Measurements from ENCODE around the gene PSMC4. TPM values are rescaled to one million over a fixed set of nuclear protein-coding genes. Genes with fewer than 3 reads are reported as not detected.

The PSMC4 gene
- total RNA-seq, 1 experiment from 2014 or later, result 111 TPM

GRCh38 chr19:39963898-39964297, 7.1 kb upstream of the PSMC4 start:
- DNase-seq, result no peak
- no peaks in the 10 kb centered on the region for H3K79me2 ChIP-seq (ENCODE audit: insufficient read depth, low read length)
- no peak overlapping the region for H2AFZ ChIP-seq (ENCODE audit: low read length)
- WGBS (ENCODE audit: extremely low coverage, insufficient read length, low lambda C conversion rate), result no CpG with 5 or more reads among the region's 3 CpGs
- H2BK5ac ChIP-seq (ENCODE audit: insufficient read length, low read length), result no peak overlapping the region
- no peaks in the 10 kb centered on the region for H3K79me1 ChIP-seq (ENCODE audit: insufficient read depth, low read depth, low read length, poor library complexity, severe bottlenecking)
- Mint-ChIP-seq H3K36me3 (ENCODE audit: insufficient read depth in 1 of 3, low read depth in 3 of 3) (no peaks in the 10 kb centered on the region), H3K27ac (no peak overlapping the region), H3K27me3 (ENCODE audit: low read depth) (no peaks in the 10 kb centered on the region; the same call in 1 of the 2 replicates), H3K4me3 (no peak overlapping the region), H3K4me1 (peaks cover 19 to 21% of the 10 kb centered on the region in 2 experiments), H3K9me3 (no peaks in the 10 kb centered on the region)
- H2AK5ac ChIP-seq (ENCODE audit: insufficient read length, low read length), result no peak overlapping the region
- no peak overlapping the region for H2BK120ac ChIP-seq (ENCODE audit: low read depth, low read length, poor library complexity, severe bottlenecking)
- no peak overlapping the region for H3T11ph ChIP-seq (ENCODE audit: low read length)
- H3K9ac ChIP-seq (ENCODE audit: extremely low read depth, insufficient read length, low read length), result no peak overlapping the region
- H3K9me3 ChIP-seq (ENCODE audit: control insufficient read depth, low read depth, low read length), result no peaks in the 10 kb centered on the region
- no peaks in the 10 kb centered on the region for H3K23me2 ChIP-seq (ENCODE audit: insufficient read length, low read depth, low read length, poor library complexity, severe bottlenecking)
- no peak for TF ChIP-seq CTCF (conservative IDR thresholded peaks at IDR 0.05)
- no peaks in the 10 kb centered on the region for H4K20me1 ChIP-seq (ENCODE audit: control insufficient read depth, insufficient read depth, insufficient read length)
- no peak overlapping the region for H2BK20ac ChIP-seq (ENCODE audit: low read depth, low read length, poor library complexity, severe bottlenecking)
- H3K27ac ChIP-seq (ENCODE audit: insufficient read length, low read depth, low read length), result no peak overlapping the region
- H3K4me2 ChIP-seq (ENCODE audit: insufficient read depth, insufficient read length, low read length), result no peak overlapping the region
- no peak overlapping the region for H3K4ac ChIP-seq (ENCODE audit: low read depth, low read length)
- no peak overlapping the region for H3K18ac ChIP-seq (ENCODE audit: insufficient read length, low read depth, low read length)
- no peak overlapping the region for H3K14ac ChIP-seq (ENCODE audit: insufficient read depth, low read length)
- peaks cover 3% of the 10 kb centered on the region; the same call in 1 of the 2 replicates for H3K4me1 ChIP-seq (ENCODE audit: insufficient read depth, low read length)
- no peak overlapping the region for H3K56ac ChIP-seq (ENCODE audit: insufficient read length, low read depth, low read length)
- H3K27me3 ChIP-seq (ENCODE audit: insufficient read depth, low read length), result no peaks in the 10 kb centered on the region
- no peak overlapping the region for H4K5ac ChIP-seq (ENCODE audit: insufficient read length, low read depth, low read length)
- no peak overlapping the region for H3K23ac ChIP-seq (ENCODE audit: insufficient read length, low read depth, low read length)
- H2BK12ac ChIP-seq (ENCODE audit: insufficient read length, low read depth, low read length), result no peak overlapping the region
- H4K8ac ChIP-seq (replicated peaks; ENCODE audit: insufficient read length, low read depth, low read length), result no peak overlapping the region
- no peak overlapping the region for H2BK15ac ChIP-seq (ENCODE audit: low read depth, low read length)
- no peak overlapping the region for H4K91ac ChIP-seq (ENCODE audit: insufficient read length, low read depth, low read length)
